ENCODE data around the gene TLR7. TPM values are rescaled to one million over a fixed set of nuclear protein-coding genes. Genes with fewer than 3 reads are reported as not detected.

Gene TLR7
- total RNA-seq, 1 donor from 2014 or later = not detected

- no peak for DNase-seq (ENCODE audit: low read depth, low spot score)
Measured at GRCh38 chrX:12891171-12891570, 24.3 kb downstream of the TLR7 start.

GRCh38 chrX:12891915-12892506 is 25.1 kb downstream of the TLR7 start:
- DNase-seq (ENCODE audit: low read depth, low spot score) = no peak

GRCh38 chrX:12892716-12893115 is 25.8 kb downstream of the TLR7 start:
- DNase-seq (ENCODE audit: low read depth, low spot score) = no peak

- DNase-seq (ENCODE audit: low read depth, low spot score) = no peak
Measured at GRCh38 chrX:12894074-12895030, 27.5 kb downstream of the TLR7 start.

- no peak for DNase-seq (ENCODE audit: low read depth, low spot score)
Measured at GRCh38 chrX:12895866-12896265, 29.0 kb downstream of the TLR7 start.

GRCh38 chrX:12896935-12897334 is 30.1 kb downstream of the TLR7 start:
- DNase-seq (ENCODE audit: low read depth, low spot score) = no peak

- DNase-seq (ENCODE audit: low read depth, low spot score) = no peak
Measured at GRCh38 chrX:12898073-12898472, 31.2 kb downstream of the TLR7 start.

GRCh38 chrX:12899506-12899905 is 32.6 kb downstream of the TLR7 start:
- DNase-seq (ENCODE audit: low read depth, low spot score) = no peak

GRCh38 chrX:12901486-12901885 is 34.6 kb downstream of the TLR7 start:
- DNase-seq (ENCODE audit: low read depth, low spot score) = no peak

GRCh38 chrX:12903646-12904045 is 36.8 kb downstream of the TLR7 start:
- DNase-seq (ENCODE audit: low read depth, low spot score) = no peak

GRCh38 chrX:12906046-12906761 is 39.3 kb downstream of the TLR7 start, which contains the start of gene TLR8:
TLR8 (plus strand) TSS chrX:12906620; CDS start chrX:12906707, 87 bp downstream.
- no peak for DNase-seq (ENCODE audit: low read depth, low spot score)

GRCh38 chrX:12910423-12911121 is 43.7 kb downstream of the TLR7 start:
- DNase-seq (ENCODE audit: low read depth, low spot score) = no peak

- DNase-seq (ENCODE audit: low read depth, low spot score) = no peak
Measured at GRCh38 chrX:12911122-12911470, 44.2 kb downstream of the TLR7 start.

- DNase-seq (ENCODE audit: low read depth, low spot score) = no peak
Measured at GRCh38 chrX:12912791-12913482, 46.1 kb downstream of the TLR7 start.

- no peak for DNase-seq (ENCODE audit: low read depth, low spot score)
Measured at GRCh38 chrX:12917753-12918152, 50.9 kb downstream of the TLR7 start.

GRCh38 chrX:12919051-12919450 is 52.2 kb downstream of the TLR7 start:
- no peak for DNase-seq (ENCODE audit: low read depth, low spot score)

- no peak for DNase-seq (ENCODE audit: low read depth, low spot score)
Measured at GRCh38 chrX:12919620-12920019, 52.7 kb downstream of the TLR7 start.

GRCh38 chrX:12920990-12921389 is 54.1 kb downstream of the TLR7 start:
- DNase-seq (ENCODE audit: low read depth, low spot score) = no peak

GRCh38 chrX:12921886-12922598 is 55.2 kb downstream of the TLR7 start:
- DNase-seq (ENCODE audit: low read depth, low spot score) = no peak

- no peak for DNase-seq (ENCODE audit: low read depth, low spot score)
Measured at GRCh38 chrX:12922599-12922919, 55.7 kb downstream of the TLR7 start.
